Hepatocyte (in vitro differentiated cells): ENCODE measurements around the gene MAGED1. TPM values are rescaled to one million over a fixed set of nuclear protein-coding genes. Genes with fewer than 3 reads are reported as not detected.

ENCODE experiments used
- DNase-seq: peaks from one replicate; pipeline ENCODE4 v3.0.0-alpha.2; 2016; ENCODE audit warnings: low spot score
- H2AFZ ChIP-seq: fragments of 200-600 bp; sonication (generic); 2 replicates; pipeline ENCODE4 v1.6.0; 2016; ENCODE audit warnings: antibody characterized with exemption, mild to moderate bottlenecking
- H3K27ac ChIP-seq: fragments of 200-600 bp; sonication (generic); 2 replicates; pipeline ENCODE4 v1.5.1; 2016; ENCODE audit warnings: mild to moderate bottlenecking
- H3K27me3 ChIP-seq: fragments of 200-600 bp; sonication (generic); 2 replicates; pipeline ENCODE4 v1.6.1; 2016
- H3K36me3 ChIP-seq: fragments of 200-600 bp; sonication (generic); replicated peaks from 2 replicates; pipeline ENCODE4 v1.5.1; 2016; ENCODE audit warnings: low read depth; ENCODE audit not compliant: insufficient read depth
- H3K4me1 ChIP-seq: fragments of 200-600 bp; sonication (generic); 2 replicates; pipeline ENCODE4 v1.5.1; 2016; ENCODE audit warnings: mild to moderate bottlenecking, moderate library complexity; ENCODE audit not compliant: insufficient read depth
- H3K4me2 ChIP-seq: fragments of 200-600 bp; sonication (generic); 2 replicates; pipeline ENCODE4 v1.6.0; 2016
- H3K4me3 ChIP-seq: fragments of 200-600 bp; sonication (generic); 2 replicates; pipeline ENCODE4 v1.5.1; 2016; ENCODE audit warnings: mild to moderate bottlenecking
- H3K79me2 ChIP-seq: fragments of 200-600 bp; sonication (generic); 2 replicates; pipeline ENCODE4 v1.6.0; 2017; ENCODE audit warnings: mild to moderate bottlenecking
- H3K9me2 ChIP-seq: fragments of 200-600 bp; sonication (generic); replicated peaks from 2 replicates; pipeline ENCODE4 v1.6.0; 2017; ENCODE audit warnings: mild to moderate bottlenecking; ENCODE audit not compliant: insufficient read depth
- H3K9me3 ChIP-seq: fragments of 200-600 bp; sonication (generic); 2 replicates; pipeline ENCODE4 v1.5.1; 2016; ENCODE audit warnings: low read depth, mild to moderate bottlenecking
- H4K20me1 ChIP-seq: fragments of 200-600 bp; sonication (generic); 2 replicates; pipeline ENCODE4 v1.6.0; 2016; ENCODE audit warnings: mild to moderate bottlenecking; ENCODE audit not compliant: insufficient read depth, poor library complexity, severe bottlenecking
- EZH2 ChIP-seq: fragments of 200-600 bp; sonication (generic); IDR thresholded peaks from 2 replicates; pipeline ENCODE4 v1.6.1; 2016; ENCODE audit warnings: antibody characterized with exemption, mild to moderate bottlenecking, borderline replicate concordance
- EZH2phosphoT487 ChIP-seq: fragments of 200-600 bp; sonication (generic); IDR thresholded peaks from one replicate; pipeline ENCODE4 v1.6.1; 2018; ENCODE audit warnings: antibody characterized with exemption, mild to moderate bottlenecking, low read depth, moderate library complexity; ENCODE audit not compliant: unreplicated experiment, severe bottlenecking
- WGBS: methylation state at CpG from one replicate; pipeline ENCODE4 v1.1.6; 2016; ENCODE audit warnings: low lambda C conversion rate; ENCODE audit errors: missing lambda C conversion rate; 5-methylcytosine and 5-hydroxymethylcytosine counted together
- polyA plus RNA-seq: library from polyadenylated mRNA; unstranded; fragments of >200 nt; fragmentation: Nextera tagmentation; extraction: Ambion mirVana; gene quantifications from 2 replicates; pipeline ENCODE4 v1.2.1, GENCODE V29; 2016
- total RNA-seq: library from RNA; depleted of rRNA; stranded (reverse); fragments of >200 nt; gene quantifications from 2 replicates; pipeline ENCODE4 v1.2.3, GENCODE V29; 2014
- TF ChIP-seq, protein P1 (sequence below): fragments of 200-600 bp; sonication (generic); IDR thresholded peaks from 2 replicates; pipeline ENCODE4 v1.5.1; 2016; ENCODE audit warnings: antibody characterized with exemption, mild to moderate bottlenecking; ENCODE audit not compliant: poor library complexity

MAGED1 gene
- total and polyA plus RNA-seq, 2 experiments from 2014 or later, result 262 to 478 TPM

DNA sequence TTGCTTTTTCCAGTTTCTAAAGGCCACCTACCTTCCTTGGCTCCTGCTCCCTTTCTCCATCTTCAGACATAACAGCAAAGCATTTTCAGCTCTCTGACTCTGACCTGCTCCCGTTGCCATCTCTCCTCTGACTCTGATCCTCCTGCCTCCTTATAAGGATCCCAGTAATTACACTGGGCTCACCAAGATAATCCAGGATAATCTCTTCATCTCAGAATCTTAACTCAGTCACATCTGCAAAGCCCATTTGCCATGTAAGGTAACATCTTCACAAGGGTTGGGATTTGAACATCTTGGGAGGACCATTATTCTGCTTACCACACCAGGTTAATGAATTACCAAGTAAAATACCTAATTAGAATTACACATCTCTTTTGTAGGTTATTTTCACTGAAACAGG is 41.3 kb upstream of the MAGED1 start:
- TF ChIP-seq, protein P1, sequence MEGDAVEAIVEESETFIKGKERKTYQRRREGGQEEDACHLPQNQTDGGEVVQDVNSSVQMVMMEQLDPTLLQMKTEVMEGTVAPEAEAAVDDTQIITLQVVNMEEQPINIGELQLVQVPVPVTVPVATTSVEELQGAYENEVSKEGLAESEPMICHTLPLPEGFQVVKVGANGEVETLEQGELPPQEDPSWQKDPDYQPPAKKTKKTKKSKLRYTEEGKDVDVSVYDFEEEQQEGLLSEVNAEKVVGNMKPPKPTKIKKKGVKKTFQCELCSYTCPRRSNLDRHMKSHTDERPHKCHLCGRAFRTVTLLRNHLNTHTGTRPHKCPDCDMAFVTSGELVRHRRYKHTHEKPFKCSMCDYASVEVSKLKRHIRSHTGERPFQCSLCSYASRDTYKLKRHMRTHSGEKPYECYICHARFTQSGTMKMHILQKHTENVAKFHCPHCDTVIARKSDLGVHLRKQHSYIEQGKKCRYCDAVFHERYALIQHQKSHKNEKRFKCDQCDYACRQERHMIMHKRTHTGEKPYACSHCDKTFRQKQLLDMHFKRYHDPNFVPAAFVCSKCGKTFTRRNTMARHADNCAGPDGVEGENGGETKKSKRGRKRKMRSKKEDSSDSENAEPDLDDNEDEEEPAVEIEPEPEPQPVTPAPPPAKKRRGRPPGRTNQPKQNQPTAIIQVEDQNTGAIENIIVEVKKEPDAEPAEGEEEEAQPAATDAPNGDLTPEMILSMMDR, result no peak
- TF ChIP-seq EZH2phosphoT487, result no peak
- no peak for TF ChIP-seq EZH2
- no peak overlapping the region for H3K27ac ChIP-seq
- WGBS, result 42% methylated on average over 1 of the region's 1 CpG
- H3K79me2 ChIP-seq, result peaks cover 37% of the 10 kb centered on the region
- no peaks in the 10 kb centered on the region for H3K4me1 ChIP-seq
- no peak for DNase-seq
- no peak overlapping the region for H3K4me2 ChIP-seq
- H3K27me3 ChIP-seq, result no peaks in the 10 kb centered on the region
- no peaks in the 10 kb centered on the region for H3K9me3 ChIP-seq
- no peak overlapping the region for H3K4me3 ChIP-seq
- H2AFZ ChIP-seq, result no peak overlapping the region
- H3K36me3 ChIP-seq, result no peaks in the 10 kb centered on the region
- H3K9me2 ChIP-seq, result no peaks in the 10 kb centered on the region
- peaks cover 4% of the 10 kb centered on the region for H4K20me1 ChIP-seq

DNA sequence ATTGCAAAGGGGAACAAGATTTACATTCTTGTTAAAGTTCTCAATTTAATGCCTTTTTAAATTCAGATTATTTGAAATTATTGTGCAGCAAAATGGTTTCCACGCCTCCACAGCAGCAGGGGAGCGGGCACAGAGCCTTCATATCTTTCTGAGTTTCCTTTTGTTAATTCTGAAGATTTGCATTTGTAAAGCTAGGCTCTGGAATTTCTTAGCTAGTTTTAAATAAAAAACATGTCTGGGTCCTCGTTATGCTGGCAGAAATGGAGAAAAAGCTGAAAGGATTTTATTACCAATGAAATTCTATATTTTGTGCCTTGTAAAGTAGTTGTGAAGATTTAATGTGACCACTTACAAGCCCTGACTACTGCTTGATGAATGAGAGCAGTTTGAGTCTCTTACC is 40.8 kb upstream of the MAGED1 start:
- TF ChIP-seq, protein P1, result no peak
- TF ChIP-seq EZH2phosphoT487, result no peak
- no peak for TF ChIP-seq EZH2
- H4K20me1 ChIP-seq, result peaks cover 4% of the 10 kb centered on the region
- no peaks in the 10 kb centered on the region for H3K36me3 ChIP-seq
- no peak overlapping the region for H3K4me3 ChIP-seq
- H3K27ac ChIP-seq, result no peak overlapping the region
- H3K79me2 ChIP-seq, result peaks cover 33% of the 10 kb centered on the region
- H3K27me3 ChIP-seq, result no peaks in the 10 kb centered on the region
- H3K4me2 ChIP-seq, result no peak overlapping the region
- DNase-seq, result no peak
- H3K4me1 ChIP-seq, result no peaks in the 10 kb centered on the region
- WGBS, result 71% methylated on average over 3 of the region's 3 CpGs
- H2AFZ ChIP-seq, result no peak overlapping the region
- H3K9me2 ChIP-seq, result no peaks in the 10 kb centered on the region
- peaks cover 5% of the 10 kb centered on the region for H3K9me3 ChIP-seq

DNA sequence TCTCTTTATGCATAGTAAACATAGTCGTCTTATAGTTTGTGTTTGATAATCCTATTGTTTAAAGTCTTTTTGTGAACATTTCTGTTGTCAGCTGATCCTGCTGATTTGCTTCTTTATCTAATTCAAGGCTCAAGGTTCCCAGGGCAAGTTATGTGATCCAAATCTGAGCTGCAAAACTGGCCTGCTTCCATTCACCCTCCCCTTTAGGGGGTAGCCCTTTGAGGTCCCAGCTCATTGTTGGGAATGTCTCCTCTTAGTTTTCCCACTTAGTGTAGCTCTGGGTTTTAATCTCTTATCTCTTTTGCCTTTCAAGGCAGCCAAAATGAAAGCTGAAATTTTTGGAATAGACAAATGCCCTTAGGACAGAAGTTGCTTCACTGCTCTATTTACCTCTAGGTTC is 40.2 kb upstream of the MAGED1 start:
- no peak for DNase-seq
- Histone ChIP-seq H3K4me3 (no peak overlapping the region), H2AFZ (no peak overlapping the region), H3K27me3 (no peaks in the 10 kb centered on the region), H3K36me3 (no peaks in the 10 kb centered on the region), H3K4me2 (no peak overlapping the region), H3K9me3 (peaks cover 7% of the 10 kb centered on the region), H3K9me2 (no peaks in the 10 kb centered on the region), H4K20me1 (peaks cover 4% of the 10 kb centered on the region), H3K27ac (no peak overlapping the region), H3K4me1 (no peaks in the 10 kb centered on the region), H3K79me2 (peaks cover 33% of the 10 kb centered on the region)
- TF ChIP-seq, protein P1, result no peak
- no peak for TF ChIP-seq EZH2
- TF ChIP-seq EZH2phosphoT487, result no peak
- WGBS, result 30% methylated on average over 1 of the region's 1 CpG

DNA sequence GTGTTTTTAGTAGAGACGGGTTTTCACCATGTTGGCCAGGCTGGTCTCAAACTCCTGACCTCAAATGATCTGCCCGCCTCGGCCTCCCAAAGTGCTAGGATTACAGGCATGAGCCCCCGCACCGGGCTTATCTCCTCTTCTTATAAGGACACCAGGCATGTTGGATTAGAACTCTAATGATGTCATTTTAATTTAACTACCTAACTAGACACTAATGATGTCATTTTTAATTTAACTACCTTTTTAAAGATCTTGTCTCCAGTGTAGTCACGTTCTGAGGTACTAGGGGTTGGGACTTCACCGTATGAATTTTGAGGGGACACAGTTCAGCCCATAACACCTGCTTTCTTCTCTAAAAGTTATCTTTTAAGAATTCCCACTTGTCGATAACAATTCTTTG is 37.7 kb upstream of the MAGED1 start:
- 88% methylated on average over 8 of the region's 8 CpGs for WGBS
- Histone ChIP-seq H3K9me2 (no peaks in the 10 kb centered on the region), H3K79me2 (peaks cover 19% of the 10 kb centered on the region), H3K36me3 (no peaks in the 10 kb centered on the region), H4K20me1 (peaks cover 4% of the 10 kb centered on the region), H2AFZ (no peak overlapping the region), H3K4me2 (no peak overlapping the region), H3K4me3 (no peak overlapping the region), H3K27me3 (no peaks in the 10 kb centered on the region), H3K4me1 (no peaks in the 10 kb centered on the region), H3K27ac (no peak overlapping the region), H3K9me3 (peaks cover 7% of the 10 kb centered on the region)
- no peak for DNase-seq
- TF ChIP-seq EZH2, result no peak
- TF ChIP-seq, protein P1, result no peak
- no peak for TF ChIP-seq EZH2phosphoT487
